NCI-H1417 (cell line): ENCODE data around the gene GPBP1.
"Not testable (repeated sequence)": the region's sequence is repeated elsewhere in the genome, so short reads cannot be mapped to it uniquely, and the experiment has no call there.

Experiments
- DNase-seq, 3 experiments: peaks; one replicate each; lab custom pipeline; 2025; lab: John Stamatoyannopoulos, UW

The GPBP1 gene

GRCh38 chr5:57177479-57178156 lies 3.8 kb downstream of the GPBP1 start:
- DNase-seq, result no peak

GRCh38 chr5:57178238-57178637 lies 4.4 kb downstream of the GPBP1 start:
- DNase-seq, result not testable (repeated sequence)

GRCh38 chr5:57179262-57180200 lies 5.7 kb downstream of the GPBP1 start:
- DNase-seq, result no peak

- no peak for DNase-seq
These were observed 7.3 kb downstream of the GPBP1 start for GRCh38 chr5:57181154-57181553.

- no peak for DNase-seq
These were observed 10.5 kb downstream of the GPBP1 start for GRCh38 chr5:57184322-57184721.

GRCh38 chr5:57185313-57185712 lies 11.5 kb downstream of the GPBP1 start:
- no peak for DNase-seq

GRCh38 chr5:57186194-57186593 lies 12.3 kb downstream of the GPBP1 start:
- no peak for DNase-seq

- DNase-seq, result not testable (repeated sequence)
These were observed 14.1 kb downstream of the GPBP1 start for GRCh38 chr5:57187977-57188376.

- peak in 1 of 3 experiments; percentile 4 for DNase-seq
These were observed 15.7 kb downstream of the GPBP1 start for GRCh38 chr5:57189515-57189914.

- DNase-seq, result no peak
These were observed 16.7 kb downstream of the GPBP1 start for GRCh38 chr5:57190593-57190992.

- DNase-seq, result no peak
These were observed 17.3 kb downstream of the GPBP1 start for GRCh38 chr5:57191163-57191562.

GRCh38 chr5:57191986-57192385 lies 18.1 kb downstream of the GPBP1 start:
- no peak for DNase-seq

- DNase-seq, result not testable (repeated sequence)
These were observed 19.0 kb downstream of the GPBP1 start for GRCh38 chr5:57192832-57193231.

GRCh38 chr5:57193757-57194413 lies 20.0 kb downstream of the GPBP1 start:
- no peak for DNase-seq

- no peak for DNase-seq
These were observed 20.8 kb downstream of the GPBP1 start for GRCh38 chr5:57194653-57195052.

GRCh38 chr5:57195060-57195459 lies 21.2 kb downstream of the GPBP1 start:
- no peak for DNase-seq

- DNase-seq, result no peak
These were observed 26.0 kb downstream of the GPBP1 start for GRCh38 chr5:57199866-57200265.

- no peak for DNase-seq
These were observed 29.0 kb downstream of the GPBP1 start for GRCh38 chr5:57202811-57203210.

- DNase-seq, result no peak
These were observed 33.3 kb downstream of the GPBP1 start for GRCh38 chr5:57207007-57207653.

- DNase-seq, result no peak
These were observed 33.8 kb downstream of the GPBP1 start for GRCh38 chr5:57207681-57208080.

- DNase-seq, result peak in 1 of 3 experiments; percentile 0
These were observed 35.6 kb downstream of the GPBP1 start for GRCh38 chr5:57209316-57210040.
